Measurements from ENCODE around the gene ABLIM2.

- TF ChIP-seq REST (IDR thresholded peaks at IDR 0.05; ENCODE audit: borderline replicate concordance), result no peak
- TF ChIP-seq EZH2 (IDR thresholded peaks at IDR 0.05; ENCODE audit: borderline replicate concordance, insufficient read depth, low read length, poor library complexity, severe bottlenecking), result no peak
- TF ChIP-seq RAD21 (conservative IDR thresholded peaks at IDR 0.05), result no peak
- TF ChIP-seq CTCF (IDR thresholded peaks at IDR 0.05; ENCODE audit: poor library complexity, severe bottlenecking), result no peak
- no peak for TF ChIP-seq EP300 (conservative IDR thresholded peaks at IDR 0.05; ENCODE audit: poor library complexity, severe bottlenecking)
- no peak for TF ChIP-seq TAF1 (IDR thresholded peaks at IDR 0.05; ENCODE audit: low read depth)
- TF ChIP-seq POLR2AphosphoS5 (IDR thresholded peaks at IDR 0.05), result no peak
- TF ChIP-seq MXI1 (conservative IDR thresholded peaks at IDR 0.05; ENCODE audit: poor library complexity, severe bottlenecking), result no peak
- no peak for TF ChIP-seq SMC3 (conservative IDR thresholded peaks at IDR 0.05; ENCODE audit: poor library complexity)
Measured at GRCh38 chr4:7966281-7967062, 192.1 kb downstream of the ABLIM2 start.

Measured in neural cell (in vitro differentiated cells).